NCI-H526 treated with DMSO at 0.1 percent for 48 hours (cell line): Measurements from ENCODE around the gene GRAMD2B.
"Not testable (repeated sequence)": the region's sequence is repeated elsewhere in the genome, so short reads cannot be mapped to it uniquely, and the experiment has no call there.

Experiments
- DNase-seq: peaks from one replicate; lab custom pipeline; 2025; lab: John Stamatoyannopoulos, UW

The GRAMD2B gene

GRCh38 chr5:126513302-126513701 is 90.1 kb downstream of the GRAMD2B start:
- no peak for DNase-seq

GRCh38 chr5:126513703-126514102 is 90.5 kb downstream of the GRAMD2B start:
- no peak for DNase-seq

- no peak for DNase-seq
Measured at GRCh38 chr5:126514131-126514557, 90.9 kb downstream of the GRAMD2B start.

- DNase-seq: no peak
Measured at GRCh38 chr5:126514558-126515141, 91.4 kb downstream of the GRAMD2B start.

- DNase-seq: no peak
Measured at GRCh38 chr5:126515337-126515736, 92.1 kb downstream of the GRAMD2B start.

- DNase-seq: no peak
Measured at GRCh38 chr5:126516133-126516532, 92.9 kb downstream of the GRAMD2B start.

GRCh38 chr5:126516852-126517251 is 93.6 kb downstream of the GRAMD2B start:
- no peak for DNase-seq

GRCh38 chr5:126519223-126519622 is 96.0 kb downstream of the GRAMD2B start:
- not testable (repeated sequence) for DNase-seq

- DNase-seq: no peak
Measured at GRCh38 chr5:126519637-126520592, 96.7 kb downstream of the GRAMD2B start.

GRCh38 chr5:126520593-126520953 is 97.4 kb downstream of the GRAMD2B start:
- DNase-seq: no peak

- DNase-seq: no peak
Measured at GRCh38 chr5:126521130-126521529, 97.9 kb downstream of the GRAMD2B start.

- no peak for DNase-seq
Measured at GRCh38 chr5:126523818-126524510, 100.8 kb downstream of the GRAMD2B start.

GRCh38 chr5:126525630-126526245 is 102.5 kb downstream of the GRAMD2B start:
- DNase-seq: no peak

- no peak for DNase-seq
Measured at GRCh38 chr5:126526493-126526892, 103.3 kb downstream of the GRAMD2B start.

- no peak for DNase-seq
Measured at GRCh38 chr5:126527158-126527557, 103.9 kb downstream of the GRAMD2B start.

GRCh38 chr5:126527892-126528291 is 104.7 kb downstream of the GRAMD2B start:
- DNase-seq: no peak

- DNase-seq: no peak
Measured at GRCh38 chr5:126531543-126532120, 108.4 kb downstream of the GRAMD2B start.

- no peak for DNase-seq
Measured at GRCh38 chr5:126534553-126534952, 111.3 kb downstream of the GRAMD2B start.

GRCh38 chr5:126535856-126536545 is 112.8 kb downstream of the GRAMD2B start:
- no peak for DNase-seq

- no peak for DNase-seq
Measured at GRCh38 chr5:126536874-126537273, 113.7 kb downstream of the GRAMD2B start.

- no peak for DNase-seq
Measured at GRCh38 chr5:126538579-126538978, 115.4 kb downstream of the GRAMD2B start.
